HG03108 (cell line): ENCODE data around the gene RER1.

ENCODE experiments used
- ATAC-seq: cut with Tn5 transposase; IDR thresholded peaks from one replicate; pipeline ENCODE4 v1.9.1; 2021; ENCODE audit warnings: moderate library complexity; ENCODE audit not compliant: unreplicated experiment

The RER1 gene

GRCh38 chr1:2405588-2406295, 14.1 kb downstream of the RER1 start:
- no peak for ATAC-seq

- ATAC-seq, result no peak
Measured at GRCh38 chr1:2406451-2407041, 14.9 kb downstream of the RER1 start.

- ATAC-seq, result no peak
Measured at GRCh38 chr1:2407166-2407990, 15.7 kb downstream of the RER1 start.

- ATAC-seq, result no peak
Measured at GRCh38 chr1:2407991-2408275, 16.3 kb downstream of the RER1 start.

GRCh38 chr1:2408456-2408855, 16.8 kb downstream of the RER1 start:
- ATAC-seq, result no peak

- ATAC-seq, result no peak
Measured at GRCh38 chr1:2408859-2409276, 17.2 kb downstream of the RER1 start.

GRCh38 chr1:2409745-2410144, 18.1 kb downstream of the RER1 start:
- no peak for ATAC-seq

- ATAC-seq, result peak; percentile 10
Measured at GRCh38 chr1:2411801-2412394, 20.3 kb downstream of the RER1 start.

GRCh38 chr1:2412395-2412772, 20.7 kb downstream of the RER1 start, which contains the start of gene PEX10:
TSS of gene PEX10 (minus strand) at chr1:2412564. CDS start at chr1:2412502, 62 bp downstream.
- ATAC-seq, result peak; percentile 76

GRCh38 chr1:2412773-2413494, 21.3 kb downstream of the RER1 start:
- peak; percentile 9 for ATAC-seq

- no peak for ATAC-seq
Measured at GRCh38 chr1:2413495-2414296, 22.1 kb downstream of the RER1 start.

GRCh38 chr1:2414297-2414958, 22.8 kb downstream of the RER1 start:
- no peak for ATAC-seq

GRCh38 chr1:2415337-2415736, 23.7 kb downstream of the RER1 start:
- ATAC-seq, result no peak

- no peak for ATAC-seq
Measured at GRCh38 chr1:2415801-2416208, 24.2 kb downstream of the RER1 start.

- no peak for ATAC-seq
Measured at GRCh38 chr1:2416403-2416802, 24.8 kb downstream of the RER1 start.

- no peak for ATAC-seq
Measured at GRCh38 chr1:2417083-2417832, 25.6 kb downstream of the RER1 start.

- no peak for ATAC-seq
Measured at GRCh38 chr1:2417833-2418225, 26.2 kb downstream of the RER1 start.

GRCh38 chr1:2418791-2419320, 27.2 kb downstream of the RER1 start:
- ATAC-seq, result no peak

- no peak for ATAC-seq
Measured at GRCh38 chr1:2419416-2419815, 27.8 kb downstream of the RER1 start.
